ENCODE results near the gene HBM.

- TF ChIP-seq CTCF (IDR thresholded peaks at IDR 0.05) (no peak), POLR2A (IDR thresholded peaks at IDR 0.05) (no peak)
Observed at GRCh38 chr16:212999-213398, 47.2 kb downstream of the HBM start.

Measured in body of pancreas (tissue), 4 donors.